Measurements from ENCODE around the gene ELAVL4.
A peak's percentile ranks its signal among the peaks of the same experiment; 100 is the strongest.

Gene ELAVL4

GRCh38 chr1:50098591-50099021 is 10.1 kb upstream of the ELAVL4 start:
- no peak overlapping the region for H3K27ac ChIP-seq (ENCODE audit: low read depth, low read length)
- H3K79me2 ChIP-seq (ENCODE audit: control insufficient read depth, insufficient read depth, low read length): no peaks in the 10 kb centered on the region
- H3K4ac ChIP-seq (ENCODE audit: low read depth, low read length): no peak overlapping the region
- no peak overlapping the region for H4K8ac ChIP-seq (ENCODE audit: low read depth, low read length)
- no peaks in the 10 kb centered on the region for H3K36me3 ChIP-seq (ENCODE audit: control insufficient read depth, insufficient read depth, low read length)
- H2BK120ac ChIP-seq (ENCODE audit: low read depth, low read length): no peak overlapping the region
- no peak overlapping the region for H3K9ac ChIP-seq (ENCODE audit: low read length)
- WGBS (ENCODE audit: extremely low coverage, insufficient coverage, low lambda C conversion rate): no CpG with 5 or more reads among the region's 2 CpGs
- H2BK15ac ChIP-seq (replicated peaks; ENCODE audit: low read depth): no peak overlapping the region
- H2AK5ac ChIP-seq (ENCODE audit: low read length): no peak overlapping the region
- H3K4me2 ChIP-seq (ENCODE audit: low read length): no peak overlapping the region
- no peaks in the 10 kb centered on the region for H3K4me1 ChIP-seq (ENCODE audit: control insufficient read depth, low read depth, low read length)
- DNase-seq: no peak
- H4K5ac ChIP-seq (ENCODE audit: low read length): no peak overlapping the region
- H3K23ac ChIP-seq (ENCODE audit: low read length): no peak overlapping the region
- no peaks in the 10 kb centered on the region for H3K27me3 ChIP-seq (ENCODE audit: insufficient read depth, low read length, poor library complexity)
- no peaks in the 10 kb centered on the region for H3K79me1 ChIP-seq (ENCODE audit: low read length)
- no peak overlapping the region for H3K4me3 ChIP-seq (ENCODE audit: low read length)
- H3K18ac ChIP-seq (ENCODE audit: low read length): no peak overlapping the region
- H2BK5ac ChIP-seq (ENCODE audit: low read length): no peak overlapping the region
- no peak overlapping the region for H3K56ac ChIP-seq (ENCODE audit: low read length)

- no peak for DNase-seq
- H2BK5ac ChIP-seq (ENCODE audit: low read length): no peak overlapping the region
- WGBS (ENCODE audit: extremely low coverage, insufficient coverage, low lambda C conversion rate): no CpG with 5 or more reads among the region's 1 CpG
- no peak overlapping the region for H3K23ac ChIP-seq (ENCODE audit: low read length)
- no peak overlapping the region for H3K27ac ChIP-seq (ENCODE audit: low read depth, low read length)
- H3K79me1 ChIP-seq (ENCODE audit: low read length): no peaks in the 10 kb centered on the region
- H3K9ac ChIP-seq (ENCODE audit: low read length): no peak overlapping the region
- no peak overlapping the region for H3K18ac ChIP-seq (ENCODE audit: low read length)
- no peaks in the 10 kb centered on the region for H3K79me2 ChIP-seq (ENCODE audit: control insufficient read depth, insufficient read depth, low read length)
- H3K4ac ChIP-seq (ENCODE audit: low read depth, low read length): no peak overlapping the region
- no peaks in the 10 kb centered on the region for H3K4me1 ChIP-seq (ENCODE audit: control insufficient read depth, low read depth, low read length)
- no peaks in the 10 kb centered on the region for H3K27me3 ChIP-seq (ENCODE audit: insufficient read depth, low read length, poor library complexity)
- H2BK15ac ChIP-seq (replicated peaks; ENCODE audit: low read depth): no peak overlapping the region
- H3K4me2 ChIP-seq (ENCODE audit: low read length): no peak overlapping the region
- no peaks in the 10 kb centered on the region for H3K36me3 ChIP-seq (ENCODE audit: control insufficient read depth, insufficient read depth, low read length)
- H2AK5ac ChIP-seq (ENCODE audit: low read length): no peak overlapping the region
- no peak overlapping the region for H2BK120ac ChIP-seq (ENCODE audit: low read depth, low read length)
- no peak overlapping the region for H4K5ac ChIP-seq (ENCODE audit: low read length)
- H3K56ac ChIP-seq (ENCODE audit: low read length): no peak overlapping the region
- no peak overlapping the region for H4K8ac ChIP-seq (ENCODE audit: low read depth, low read length)
- H3K4me3 ChIP-seq (ENCODE audit: low read length): no peak overlapping the region
Measured at GRCh38 chr1:50099654-50100053, 9.1 kb upstream of the ELAVL4 start.

- Histone ChIP-seq H2BK5ac (ENCODE audit: low read length) (no peak overlapping the region), H3K27me3 (ENCODE audit: insufficient read depth, low read length, poor library complexity) (no peaks in the 10 kb centered on the region), H4K8ac (ENCODE audit: low read depth, low read length) (no peak overlapping the region), H3K79me1 (ENCODE audit: low read length) (no peaks in the 10 kb centered on the region), H2BK15ac (replicated peaks; ENCODE audit: low read depth) (no peak overlapping the region), H3K4ac (ENCODE audit: low read depth, low read length) (no peak overlapping the region), H3K4me2 (ENCODE audit: low read length) (no peak overlapping the region), H2AK5ac (ENCODE audit: low read length) (no peak overlapping the region), H4K5ac (ENCODE audit: low read length) (no peak overlapping the region), H3K36me3 (ENCODE audit: control insufficient read depth, insufficient read depth, low read length) (no peaks in the 10 kb centered on the region), H3K18ac (ENCODE audit: low read length) (no peak overlapping the region), H2BK120ac (ENCODE audit: low read depth, low read length) (no peak overlapping the region), H3K4me1 (ENCODE audit: control insufficient read depth, low read depth, low read length) (no peaks in the 10 kb centered on the region), H3K79me2 (ENCODE audit: control insufficient read depth, insufficient read depth, low read length) (no peaks in the 10 kb centered on the region), H3K56ac (ENCODE audit: low read length) (no peak overlapping the region), H3K27ac (ENCODE audit: low read depth, low read length) (no peak overlapping the region), H3K9ac (ENCODE audit: low read length) (no peak overlapping the region), H3K23ac (ENCODE audit: low read length) (no peak overlapping the region), H3K4me3 (ENCODE audit: low read length) (no peak overlapping the region)
- WGBS (ENCODE audit: extremely low coverage, insufficient coverage, low lambda C conversion rate): no CpG with 5 or more reads among the region's 7 CpGs
- DNase-seq: no peak
Measured at GRCh38 chr1:50103615-50104081, 5.1 kb upstream of the ELAVL4 start.

- Histone ChIP-seq H3K79me2 (ENCODE audit: control insufficient read depth, insufficient read depth, low read length) (no peaks in the 10 kb centered on the region), H3K27me3 (ENCODE audit: insufficient read depth, low read length, poor library complexity) (no peaks in the 10 kb centered on the region), H3K4me1 (ENCODE audit: control insufficient read depth, low read depth, low read length) (no peaks in the 10 kb centered on the region), H4K5ac (ENCODE audit: low read length) (no peak overlapping the region), H3K4me3 (ENCODE audit: low read length) (no peak overlapping the region), H3K4ac (ENCODE audit: low read depth, low read length) (no peak overlapping the region), H2BK5ac (ENCODE audit: low read length) (no peak overlapping the region), H3K36me3 (ENCODE audit: control insufficient read depth, insufficient read depth, low read length) (no peaks in the 10 kb centered on the region), H3K56ac (ENCODE audit: low read length) (no peak overlapping the region), H2BK15ac (replicated peaks; ENCODE audit: low read depth) (no peak overlapping the region), H3K23ac (ENCODE audit: low read length) (no peak overlapping the region), H3K4me2 (ENCODE audit: low read length) (no peak overlapping the region), H2BK120ac (ENCODE audit: low read depth, low read length) (no peak overlapping the region), H4K8ac (ENCODE audit: low read depth, low read length) (no peak overlapping the region), H3K18ac (ENCODE audit: low read length) (no peak overlapping the region), H3K27ac (ENCODE audit: low read depth, low read length) (no peak overlapping the region), H2AK5ac (ENCODE audit: low read length) (no peak overlapping the region), H3K79me1 (ENCODE audit: low read length) (no peaks in the 10 kb centered on the region), H3K9ac (ENCODE audit: low read length) (no peak overlapping the region)
- peak; percentile 45 for DNase-seq
- WGBS (ENCODE audit: extremely low coverage, insufficient coverage, low lambda C conversion rate): no CpG with 5 or more reads among the region's 3 CpGs
Measured at GRCh38 chr1:50105433-50105832, 3.3 kb upstream of the ELAVL4 start.

- no CpG with 5 or more reads among the region's 12 CpGs for WGBS (ENCODE audit: extremely low coverage, insufficient coverage, low lambda C conversion rate)
- H4K8ac ChIP-seq (ENCODE audit: low read depth, low read length): peak overlapping the region; percentile 39
- no peaks in the 10 kb centered on the region for H3K36me3 ChIP-seq (ENCODE audit: control insufficient read depth, insufficient read depth, low read length)
- H2BK120ac ChIP-seq (ENCODE audit: low read depth, low read length): no peak overlapping the region
- no peak overlapping the region for H3K56ac ChIP-seq (ENCODE audit: low read length)
- H3K9ac ChIP-seq (ENCODE audit: low read length): no peak overlapping the region
- DNase-seq: no peak
- no peaks in the 10 kb centered on the region for H3K79me2 ChIP-seq (ENCODE audit: control insufficient read depth, insufficient read depth, low read length)
- H3K27me3 ChIP-seq (ENCODE audit: insufficient read depth, low read length, poor library complexity): no peaks in the 10 kb centered on the region
- no peak overlapping the region for H2BK5ac ChIP-seq (ENCODE audit: low read length)
- H3K79me1 ChIP-seq (ENCODE audit: low read length): no peaks in the 10 kb centered on the region
- H3K4me1 ChIP-seq (ENCODE audit: control insufficient read depth, low read depth, low read length): no peaks in the 10 kb centered on the region
- no peak overlapping the region for H3K23ac ChIP-seq (ENCODE audit: low read length)
- H3K18ac ChIP-seq (ENCODE audit: low read length): peak overlapping the region; percentile 18
- no peak overlapping the region for H2AK5ac ChIP-seq (ENCODE audit: low read length)
- H3K4ac ChIP-seq (ENCODE audit: low read depth, low read length): peak overlapping the region; percentile 36
- no peak overlapping the region for H3K4me2 ChIP-seq (ENCODE audit: low read length)
- no peak overlapping the region for H3K4me3 ChIP-seq (ENCODE audit: low read length)
- H3K27ac ChIP-seq (ENCODE audit: low read depth, low read length): no peak overlapping the region
- H4K5ac ChIP-seq (ENCODE audit: low read length): no peak overlapping the region
- no peak overlapping the region for H2BK15ac ChIP-seq (replicated peaks; ENCODE audit: low read depth)
Measured at GRCh38 chr1:50106095-50106761, 2.5 kb upstream of the ELAVL4 start.

GRCh38 chr1:50109116-50109515 is 396 bp downstream of the ELAVL4 start:
- no peak overlapping the region for H4K5ac ChIP-seq (ENCODE audit: low read length)
- H3K9ac ChIP-seq (ENCODE audit: low read length): no peak overlapping the region
- no peak overlapping the region for H3K4me3 ChIP-seq (ENCODE audit: low read length)
- no peak overlapping the region for H2BK120ac ChIP-seq (ENCODE audit: low read depth, low read length)
- no peak overlapping the region for H4K8ac ChIP-seq (ENCODE audit: low read depth, low read length)
- no peak overlapping the region for H3K27ac ChIP-seq (ENCODE audit: low read depth, low read length)
- H3K4ac ChIP-seq (ENCODE audit: low read depth, low read length): no peak overlapping the region
- no peak overlapping the region for H3K4me2 ChIP-seq (ENCODE audit: low read length)
- no peaks in the 10 kb centered on the region for H3K4me1 ChIP-seq (ENCODE audit: control insufficient read depth, low read depth, low read length)
- no peaks in the 10 kb centered on the region for H3K36me3 ChIP-seq (ENCODE audit: control insufficient read depth, insufficient read depth, low read length)
- H3K27me3 ChIP-seq (ENCODE audit: insufficient read depth, low read length, poor library complexity): no peaks in the 10 kb centered on the region
- no peak overlapping the region for H2BK15ac ChIP-seq (replicated peaks; ENCODE audit: low read depth)
- no peak overlapping the region for H3K23ac ChIP-seq (ENCODE audit: low read length)
- H3K79me1 ChIP-seq (ENCODE audit: low read length): no peaks in the 10 kb centered on the region
- H2AK5ac ChIP-seq (ENCODE audit: low read length): no peak overlapping the region
- H2BK5ac ChIP-seq (ENCODE audit: low read length): no peak overlapping the region
- no peak overlapping the region for H3K56ac ChIP-seq (ENCODE audit: low read length)
- no peak for DNase-seq
- H3K79me2 ChIP-seq (ENCODE audit: control insufficient read depth, insufficient read depth, low read length): no peaks in the 10 kb centered on the region
- WGBS (ENCODE audit: extremely low coverage, insufficient coverage, low lambda C conversion rate): no CpG with 5 or more reads among the region's 4 CpGs
- no peak overlapping the region for H3K18ac ChIP-seq (ENCODE audit: low read length)
